Fibroblast of the aortic adventitia (primary cell): Measurements from ENCODE around the gene PCID2. TPM values are rescaled to one million over a fixed set of nuclear protein-coding genes. Genes with fewer than 3 reads are reported as not detected.

Experiments
- DNase-seq: peaks from one replicate; pipeline ENCODE4 v3.0.0-alpha.2; 2010; ENCODE audit warnings: low read depth
- H3K4me3 ChIP-seq: 2 replicates; pipeline ENCODE4 v1.5.1; 2011; ENCODE audit warnings: low read depth, mild to moderate bottlenecking, control low read depth, low read length, moderate library complexity
- CTCF ChIP-seq: IDR thresholded peaks from 2 replicates; pipeline ENCODE4 v1.5.1; 2011; ENCODE audit warnings: mild to moderate bottlenecking, low read length, control low read depth, inconsistent platforms; ENCODE audit not compliant: insufficient read depth
- total RNA-seq: library from RNA; depleted of rRNA; stranded (reverse); fragments of >200 nt; gene quantifications from 2 replicates; pipeline ENCODE4 v1.2.3, GENCODE V29; 2012; ENCODE audit warnings: low replicate concordance

The PCID2 gene
- total RNA-seq, 1 donor, result 77.4 TPM

GRCh38 chr13:113209336-113209758 lies 878 bp upstream of the PCID2 start, which contains the start of gene CUL4A:
CUL4A (plus strand) TSS chr13:113209613; CDS start chr13:113209628, 15 bp downstream.
- DNase-seq, result peak; percentile 62
- no peak for TF ChIP-seq CTCF
- peak within 1 kb of the TSS; percentile 79 for H3K4me3 ChIP-seq

GRCh38 chr13:113207890-113208420 lies 514 bp downstream of the PCID2 start:
- DNase-seq, result peak; percentile 46
- TF ChIP-seq CTCF, result peak; percentile 3
- peak overlapping the region; percentile 79 for H3K4me3 ChIP-seq

GRCh38 chr13:113207460-113207859 lies 1.0 kb downstream of the PCID2 start:
- DNase-seq, result no peak
- TF ChIP-seq CTCF, result no peak
- H3K4me3 ChIP-seq, result peak overlapping the region; percentile 79

- no peak for TF ChIP-seq CTCF
- H3K4me3 ChIP-seq, result no peak overlapping the region
- DNase-seq, result peak; percentile 83
Measured at GRCh38 chr13:113205428-113205931, 3.0 kb downstream of the PCID2 start.

- TF ChIP-seq CTCF, result no peak
- DNase-seq, result no peak
- no peak overlapping the region for H3K4me3 ChIP-seq
Measured at GRCh38 chr13:113204378-113204734, 4.1 kb downstream of the PCID2 start.

- no peak overlapping the region for H3K4me3 ChIP-seq
- TF ChIP-seq CTCF, result no peak
- DNase-seq, result peak; percentile 62
Measured at GRCh38 chr13:113203507-113204377, 4.7 kb downstream of the PCID2 start.
